GM21515 (cell line): ENCODE results near the gene SLC25A1.
"Not testable (repeated sequence)": the region's sequence is repeated elsewhere in the genome, so short reads cannot be mapped to it uniquely, and the experiment has no call there.

ENCODE experiments used
- ATAC-seq: cut with Tn5 transposase; IDR thresholded peaks from one replicate; pipeline ENCODE4 v1.9.1; 2021; ENCODE audit not compliant: unreplicated experiment

SLC25A1 gene

GRCh38 chr22:19168088-19168890 lies 10.2 kb downstream of the SLC25A1 start:
- no peak for ATAC-seq

DNA sequence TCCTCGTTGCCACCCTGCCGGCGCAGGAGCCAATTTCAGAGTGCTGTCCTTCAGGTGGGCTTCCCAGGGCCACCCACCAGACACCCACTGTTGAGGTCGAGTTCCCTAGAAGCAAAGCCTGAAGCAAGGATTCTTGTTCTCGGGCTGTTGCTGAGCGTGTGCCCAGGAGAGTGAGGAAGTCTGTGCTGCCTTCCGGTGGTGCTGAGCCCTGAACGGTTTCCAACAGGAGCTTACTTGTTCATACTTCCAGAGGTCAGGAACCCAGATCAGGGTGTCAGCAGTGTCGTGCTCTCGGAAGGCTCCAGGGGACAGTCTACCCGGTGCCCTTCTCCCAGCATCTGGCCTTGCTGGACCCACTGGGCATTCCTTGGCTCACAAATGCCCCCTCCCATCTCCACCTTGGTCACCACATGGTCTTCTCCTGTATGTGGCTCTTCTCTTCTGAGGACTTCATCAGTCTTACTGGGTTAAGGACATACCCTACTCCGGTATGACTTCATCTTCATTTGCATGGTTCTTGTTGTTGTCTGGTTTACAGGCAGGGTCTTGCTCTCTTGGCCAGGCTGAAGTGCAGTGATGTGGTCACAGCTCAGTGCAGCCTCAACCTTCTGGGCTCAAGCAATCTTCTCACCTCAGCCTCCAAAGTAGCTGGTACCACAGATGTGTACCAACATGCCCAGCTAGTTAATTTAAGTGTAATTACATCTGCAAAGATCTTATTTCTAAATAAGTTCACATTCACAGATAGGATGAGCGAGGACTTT lies 11.2 kb downstream of the SLC25A1 start:
- ATAC-seq = no peak

- no peak for ATAC-seq
These were observed 12.1 kb downstream of the SLC25A1 start for GRCh38 chr22:19166421-19166820.

GRCh38 chr22:19164425-19164824 lies 14.1 kb downstream of the SLC25A1 start:
- no peak for ATAC-seq

- ATAC-seq = not testable (repeated sequence)
These were observed 19.9 kb downstream of the SLC25A1 start for GRCh38 chr22:19158649-19159048.

DNA sequence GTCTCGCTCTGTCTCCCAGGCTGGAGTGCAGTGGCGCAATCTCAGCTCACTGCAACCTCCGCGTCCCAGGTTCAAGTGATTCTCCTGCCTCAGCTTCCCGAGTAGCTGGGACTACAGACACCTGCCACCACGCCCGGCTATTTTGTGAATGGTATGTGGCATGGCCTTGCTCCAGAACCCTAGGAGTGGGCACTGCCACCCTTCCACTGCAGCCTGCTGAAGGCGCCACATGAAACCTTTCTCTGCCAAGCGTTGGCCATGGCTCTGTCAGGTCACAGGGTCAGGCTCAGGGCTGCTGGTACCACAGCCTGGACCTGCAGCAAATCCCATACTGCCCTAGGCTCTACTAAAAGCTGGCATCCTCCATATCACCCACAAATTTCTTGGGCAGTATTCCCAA lies 22.4 kb downstream of the SLC25A1 start:
- ATAC-seq = not testable (repeated sequence)

- no peak for ATAC-seq
These were observed 25.3 kb downstream of the SLC25A1 start for GRCh38 chr22:19152942-19153883.

GRCh38 chr22:19151329-19152191 lies 27.0 kb downstream of the SLC25A1 start:
- no peak for ATAC-seq

DNA sequence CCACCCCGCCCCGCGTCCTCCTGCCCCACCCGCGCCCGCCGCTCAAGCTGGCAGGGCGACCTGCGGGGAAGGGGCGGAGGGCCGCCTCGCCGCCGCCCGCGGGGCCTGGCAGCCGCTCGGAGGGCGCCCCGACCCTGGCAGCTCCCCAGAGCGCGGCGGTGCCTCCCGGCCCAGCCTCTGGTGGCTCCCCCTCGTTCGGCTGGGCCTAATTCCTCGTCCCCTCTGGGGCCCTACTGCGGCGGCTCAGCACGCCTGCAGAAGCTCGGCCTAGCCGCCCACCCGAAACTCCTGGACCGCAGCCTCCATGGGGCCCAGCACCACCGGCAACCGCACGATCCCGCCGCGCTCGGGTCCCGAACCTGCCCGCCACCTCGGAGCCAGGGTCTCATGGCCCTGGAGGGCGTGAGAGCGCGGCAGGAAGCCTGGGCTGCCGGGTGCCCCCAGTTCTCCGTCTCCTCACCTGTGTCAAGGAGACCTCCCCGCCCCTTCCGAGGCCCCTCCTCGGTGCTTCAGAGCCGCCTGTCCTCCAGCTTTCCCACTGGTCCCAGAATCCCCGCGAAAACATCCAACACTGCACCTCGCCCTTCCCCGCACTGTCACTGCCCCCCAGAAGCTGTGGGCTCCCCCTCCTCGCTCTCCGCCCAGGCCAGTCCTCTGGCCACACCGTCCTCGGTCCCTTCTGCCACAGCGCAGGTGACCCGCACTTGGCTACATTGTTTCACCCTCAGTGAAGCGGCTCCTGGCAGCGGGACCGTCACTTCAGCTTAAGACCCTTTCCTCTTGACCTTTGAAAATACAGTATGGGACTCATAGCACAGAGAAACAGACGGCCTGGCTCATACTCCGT lies 27.8 kb downstream of the SLC25A1 start:
- no peak for ATAC-seq

GRCh38 chr22:19149991-19150390 lies 28.5 kb downstream of the SLC25A1 start, which contains the start of gene GSC2:
GSC2 (minus strand) TSS chr22:19150292; CDS start chr22:19150283, 9 bp downstream.
- ATAC-seq = no peak

DNA sequence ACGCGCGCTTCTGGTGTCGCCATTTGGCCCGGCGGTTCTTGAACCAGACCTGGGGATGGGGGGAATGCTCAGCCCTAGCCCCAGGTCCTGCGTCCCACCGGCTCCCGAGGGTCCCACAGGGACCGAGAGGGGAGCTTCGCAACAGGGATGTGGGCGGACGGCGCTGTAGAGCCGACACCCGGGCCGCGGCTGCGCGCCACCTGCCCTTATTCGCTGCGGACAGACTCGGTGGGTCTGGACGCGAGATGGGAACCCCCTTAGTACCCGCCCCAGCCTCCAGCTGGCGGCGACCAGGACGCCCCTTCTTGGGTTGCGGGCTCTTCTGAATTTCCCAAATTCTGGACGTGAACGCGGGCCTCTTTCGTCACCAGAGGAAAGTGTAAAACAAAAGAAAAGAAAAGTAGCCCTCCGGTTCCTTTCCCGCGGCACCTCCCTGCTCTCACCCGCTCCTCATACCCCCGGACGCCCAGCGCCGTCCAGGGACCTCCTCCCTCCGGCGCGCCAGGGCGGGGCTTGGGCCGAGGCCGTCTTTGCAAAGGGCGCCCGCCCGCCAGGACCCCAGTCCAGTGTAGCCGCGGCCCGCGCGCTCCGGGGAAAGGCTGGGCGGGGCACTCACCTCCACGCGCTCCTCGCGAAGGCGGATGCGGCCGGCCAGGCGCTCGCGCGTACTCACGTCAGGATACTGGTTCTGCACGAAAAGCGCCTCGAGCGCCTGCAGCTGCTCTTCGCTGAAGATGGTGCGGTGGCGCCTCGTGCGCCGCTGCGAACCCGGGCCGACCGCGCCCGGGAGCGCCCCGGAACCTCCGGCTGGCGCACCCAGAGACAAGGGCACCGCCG lies 29.3 kb downstream of the SLC25A1 start:
- no peak for ATAC-seq

DNA sequence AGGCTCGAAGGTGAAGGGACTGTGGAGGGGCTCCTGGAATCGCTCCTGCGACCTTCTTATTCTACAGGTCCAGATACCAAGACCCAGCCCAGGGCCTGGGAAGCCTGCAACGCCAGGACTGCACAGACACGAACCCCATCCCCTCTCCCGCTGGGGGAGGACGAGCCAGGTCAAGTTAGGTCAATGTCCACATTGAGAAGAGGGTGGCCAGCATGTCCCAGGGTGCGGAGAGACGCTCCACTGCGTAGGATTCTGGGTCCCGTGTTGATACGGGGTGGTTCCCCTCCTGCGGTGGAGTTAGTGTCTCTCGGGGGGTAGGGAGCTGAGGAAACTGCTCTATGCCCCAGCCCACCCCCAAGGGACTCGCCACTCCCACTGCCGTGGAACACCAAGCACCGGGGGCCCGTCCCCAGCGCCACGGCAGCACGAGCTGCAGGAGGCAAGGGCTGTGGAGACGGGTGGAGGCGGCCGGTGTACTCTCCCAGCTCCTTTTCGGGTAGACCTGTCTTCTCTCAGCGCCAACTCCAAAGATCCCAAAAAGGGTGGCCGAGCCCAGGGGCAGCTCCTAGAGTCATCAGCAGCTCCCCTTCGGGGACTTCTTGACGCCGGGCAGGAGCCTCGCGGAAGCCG lies 30.0 kb downstream of the SLC25A1 start:
- ATAC-seq = no peak

DNA sequence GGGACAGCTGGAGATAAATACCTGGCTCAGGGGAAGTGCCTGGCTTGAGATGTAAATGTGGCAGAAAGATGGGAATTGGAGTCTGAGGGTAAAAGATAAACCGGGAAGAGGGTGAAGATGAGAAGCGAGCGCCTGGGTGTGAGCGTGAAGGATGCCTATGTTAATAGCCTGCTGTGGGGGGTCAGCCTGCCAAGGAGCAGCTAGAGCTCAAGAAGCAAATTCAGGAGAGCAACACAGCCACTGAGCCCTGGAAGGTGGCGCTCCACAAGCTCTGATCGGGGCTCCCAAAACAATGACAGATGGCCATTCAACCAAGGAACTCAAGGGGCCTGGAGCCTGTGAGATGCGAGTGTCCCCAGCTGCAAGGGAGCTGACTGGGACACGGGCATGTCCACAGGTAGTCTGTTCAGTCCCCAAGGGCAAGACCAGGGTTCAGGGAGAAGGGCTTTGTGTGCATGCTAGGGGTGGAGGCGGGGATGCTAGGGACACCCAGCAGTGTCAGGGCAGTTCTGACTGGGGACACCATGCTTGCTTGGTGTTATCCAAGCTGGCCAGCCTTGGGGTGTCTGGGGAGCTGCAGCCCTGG lies 31.2 kb downstream of the SLC25A1 start:
- no peak for ATAC-seq

DNA sequence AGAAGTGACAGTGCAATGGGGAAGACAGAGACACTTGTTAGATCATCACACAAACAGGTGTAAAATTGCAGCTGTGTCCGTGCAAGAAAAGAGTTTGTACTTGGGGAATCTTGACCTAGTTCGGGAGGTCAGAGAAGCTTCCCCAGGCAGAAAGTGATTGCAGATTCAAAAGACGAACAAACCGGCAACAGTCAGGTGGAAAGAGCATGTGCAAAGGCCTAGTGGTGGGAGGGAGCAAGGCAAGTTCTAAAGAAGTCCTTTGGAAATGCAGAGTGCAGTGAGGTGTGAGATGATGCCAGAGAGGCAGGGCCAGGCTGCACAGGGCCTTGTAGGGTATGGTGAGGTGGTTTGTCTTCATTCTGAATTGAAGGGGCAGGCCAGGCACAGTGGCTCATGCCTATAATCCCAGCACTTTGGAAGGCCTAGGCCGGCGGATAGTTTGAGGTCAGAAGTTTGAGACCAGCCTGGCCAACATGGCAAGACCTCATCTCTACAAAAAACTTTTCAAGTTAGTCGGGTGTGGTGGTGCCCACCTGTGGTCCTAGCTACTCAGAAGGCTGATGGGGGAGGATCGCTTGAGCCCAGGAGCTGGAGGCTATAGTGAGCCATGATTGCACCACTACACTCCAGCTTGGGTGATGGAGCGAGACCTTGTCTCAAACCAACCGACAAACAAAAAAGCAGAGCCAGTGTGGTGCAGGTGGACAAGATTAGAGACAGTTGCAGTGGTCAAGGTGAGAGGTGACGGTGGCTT lies 32.1 kb downstream of the SLC25A1 start:
- ATAC-seq = no peak

- no peak for ATAC-seq
These were observed 34.6 kb downstream of the SLC25A1 start for GRCh38 chr22:19143967-19144400.

DNA sequence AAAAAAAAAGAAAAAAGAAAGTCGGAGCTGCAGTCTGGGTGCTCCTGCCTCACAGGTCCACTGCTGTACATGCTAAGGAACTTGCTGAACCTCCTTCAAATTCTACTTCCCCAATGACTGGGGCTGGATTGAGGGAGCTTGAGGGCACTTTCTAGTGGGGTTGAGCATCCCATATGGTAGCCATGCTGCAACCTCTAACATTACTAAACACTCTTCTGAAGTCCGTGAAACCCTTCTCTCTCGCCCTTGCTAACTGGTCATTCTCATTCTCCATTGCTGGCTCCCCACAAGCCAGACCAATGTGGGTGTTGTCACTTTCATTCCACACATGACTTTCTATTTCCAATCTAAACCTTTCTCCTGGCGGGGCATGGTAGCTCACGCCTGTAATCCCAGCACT lies 35.3 kb downstream of the SLC25A1 start:
- ATAC-seq = no peak

DNA sequence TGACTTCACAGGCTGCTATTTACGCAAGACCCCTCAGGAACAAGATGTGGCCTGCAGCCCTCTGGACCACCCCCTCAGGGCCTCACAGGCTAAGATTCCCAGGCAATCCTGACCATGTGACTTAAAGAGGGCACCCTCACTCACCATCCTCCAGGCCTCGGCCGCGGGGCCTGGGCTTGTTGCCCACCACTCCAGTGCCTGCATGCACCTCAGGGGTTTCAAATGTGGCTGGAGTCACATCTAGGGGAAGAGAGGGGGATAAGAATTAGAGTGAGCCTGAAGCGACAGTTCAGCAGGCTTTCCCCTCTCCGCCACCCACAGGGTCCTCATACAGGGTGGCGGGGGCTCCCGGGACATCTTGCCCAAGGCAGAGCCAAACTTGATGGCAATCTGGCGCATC lies 36.1 kb downstream of the SLC25A1 start:
- no peak for ATAC-seq
